HG03039 (cell line): ENCODE data around the gene OR8B4.
"Not testable (repeated sequence)": the region's sequence is repeated elsewhere in the genome, so short reads cannot be mapped to it uniquely, and the experiment has no call there.

Experiments used
- ATAC-seq: cut with Tn5 transposase; IDR thresholded peaks from one replicate; pipeline ENCODE4 v1.9.1; 2021; ENCODE audit warnings: mild to moderate bottlenecking, moderate library complexity; ENCODE audit not compliant: unreplicated experiment

Gene OR8B4

GRCh38 chr11:124409906-124410305 lies 14.8 kb downstream of the OR8B4 start:
- ATAC-seq: no peak

GRCh38 chr11:124405581-124405980 lies 19.1 kb downstream of the OR8B4 start:
- ATAC-seq: no peak

GRCh38 chr11:124403186-124403585 lies 21.5 kb downstream of the OR8B4 start:
- not testable (repeated sequence) for ATAC-seq

- ATAC-seq: peak; percentile 87
Observed at GRCh38 chr11:124402326-124402922, 22.2 kb downstream of the OR8B4 start.

- ATAC-seq: no peak
Observed at GRCh38 chr11:124398924-124399323, 25.7 kb downstream of the OR8B4 start, which contains the start of gene OR8B3. Gene OR8B3, minus strand, starts transcription at chr11:124399024. Its CDS starts 1,673 bp downstream, at chr11:124397351.

GRCh38 chr11:124396847-124397246 lies 27.8 kb downstream of the OR8B4 start:
- ATAC-seq: not testable (repeated sequence)

- ATAC-seq: no peak
Observed at GRCh38 chr11:124394408-124394807, 30.3 kb downstream of the OR8B4 start.

- no peak for ATAC-seq
Observed at GRCh38 chr11:124384399-124384798, 40.3 kb downstream of the OR8B4 start, which contains the start of gene OR8B2. Gene OR8B2, minus strand, starts transcription at chr11:124384499. Its CDS starts 1,156 bp downstream, at chr11:124383343.

GRCh38 chr11:124382857-124383256 lies 41.8 kb downstream of the OR8B4 start:
- ATAC-seq: not testable (repeated sequence)

- ATAC-seq: no peak
Observed at GRCh38 chr11:124380585-124380984, 44.1 kb downstream of the OR8B4 start.

- ATAC-seq: no peak
Observed at GRCh38 chr11:124376280-124376679, 48.4 kb downstream of the OR8B4 start.
